Measurements from ENCODE around the gene PACRGL. TPM values are rescaled to one million over a fixed set of nuclear protein-coding genes. Genes with fewer than 3 reads are reported as not detected.

PACRGL gene
- total RNA-seq, 2 experiments from 2014 or later: 10.5 to 10.9 TPM

DNA sequence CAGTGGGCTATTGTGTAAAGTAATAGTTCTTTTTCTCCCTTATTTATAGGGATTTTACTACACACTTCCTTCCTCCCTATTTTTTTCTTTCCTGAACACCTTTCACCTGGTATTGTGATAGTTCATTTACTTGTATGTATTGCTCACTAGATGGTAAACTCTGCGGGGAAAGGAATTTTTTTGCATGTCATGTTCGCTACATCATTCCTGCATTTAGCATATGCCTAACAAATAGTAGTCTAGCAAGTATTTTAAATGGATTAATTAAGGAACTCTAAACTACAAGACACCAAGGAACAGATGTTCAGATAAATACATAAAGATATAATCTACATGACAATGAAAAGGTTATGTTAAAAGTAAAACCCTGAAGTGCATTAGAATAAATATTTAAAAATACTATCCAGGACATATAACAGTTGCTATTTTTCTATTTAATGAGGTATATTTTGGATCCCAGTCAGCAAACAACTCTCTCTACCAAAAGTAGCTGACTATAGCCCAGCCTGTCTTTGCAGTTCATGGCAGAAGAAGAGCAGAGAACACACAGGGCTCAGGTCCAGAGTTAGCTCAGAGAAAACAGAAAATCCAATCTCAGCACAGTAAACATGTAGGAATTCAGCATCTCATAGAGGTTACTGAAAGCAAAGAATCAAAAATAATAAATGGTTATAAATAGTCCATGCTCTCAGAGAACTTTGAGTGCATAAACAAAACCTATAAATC, 87.8 kb downstream of the PACRGL start:
- DNase-seq (no peak), ATAC-seq (no peak)
- Mint-ChIP-seq H3K9me3 (ENCODE audit: insufficient read depth) (no peaks in the 10 kb centered on the region), H3K36me3 (ENCODE audit: low read depth) (no peaks in the 10 kb centered on the region), H3K4me3 (no peak overlapping the region), H3K27me3 (ENCODE audit: low read depth) (no peaks in the 10 kb centered on the region), H3K27ac (no peak overlapping the region), H3K4me1 (ENCODE audit: low read depth) (no peaks in the 10 kb centered on the region)
- ChIA-PET POLR2A (no interaction called here), CTCF (interaction anchor here (2.4 kb wide), 1 partner anchor 14 kb away, joined by 6 read pairs; no protein-coding TSS in a partner anchor)
